Measurements from ENCODE around the gene NNAT.

Gene NNAT

DNA sequence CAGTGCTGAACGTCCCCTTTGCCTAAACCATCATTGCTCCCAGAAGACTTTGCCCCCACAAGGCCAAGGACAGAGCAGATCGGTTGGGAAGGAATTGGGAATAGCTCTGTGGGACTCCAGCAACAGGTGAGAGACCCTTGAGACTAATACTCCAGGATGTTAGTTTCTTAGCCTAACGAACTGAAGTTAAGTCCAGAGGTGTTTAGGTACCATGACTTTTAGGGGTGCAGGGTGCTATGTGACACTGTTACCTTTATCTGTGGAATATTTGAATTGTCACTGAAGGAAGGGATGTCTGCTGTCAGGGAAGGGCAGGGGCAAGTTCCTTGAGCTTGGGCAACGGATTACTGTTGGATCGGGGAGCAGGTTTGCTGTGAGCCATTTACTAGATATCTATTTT, 4.8 kb downstream of the NNAT start:
- TF ChIP-seq, protein P1, sequence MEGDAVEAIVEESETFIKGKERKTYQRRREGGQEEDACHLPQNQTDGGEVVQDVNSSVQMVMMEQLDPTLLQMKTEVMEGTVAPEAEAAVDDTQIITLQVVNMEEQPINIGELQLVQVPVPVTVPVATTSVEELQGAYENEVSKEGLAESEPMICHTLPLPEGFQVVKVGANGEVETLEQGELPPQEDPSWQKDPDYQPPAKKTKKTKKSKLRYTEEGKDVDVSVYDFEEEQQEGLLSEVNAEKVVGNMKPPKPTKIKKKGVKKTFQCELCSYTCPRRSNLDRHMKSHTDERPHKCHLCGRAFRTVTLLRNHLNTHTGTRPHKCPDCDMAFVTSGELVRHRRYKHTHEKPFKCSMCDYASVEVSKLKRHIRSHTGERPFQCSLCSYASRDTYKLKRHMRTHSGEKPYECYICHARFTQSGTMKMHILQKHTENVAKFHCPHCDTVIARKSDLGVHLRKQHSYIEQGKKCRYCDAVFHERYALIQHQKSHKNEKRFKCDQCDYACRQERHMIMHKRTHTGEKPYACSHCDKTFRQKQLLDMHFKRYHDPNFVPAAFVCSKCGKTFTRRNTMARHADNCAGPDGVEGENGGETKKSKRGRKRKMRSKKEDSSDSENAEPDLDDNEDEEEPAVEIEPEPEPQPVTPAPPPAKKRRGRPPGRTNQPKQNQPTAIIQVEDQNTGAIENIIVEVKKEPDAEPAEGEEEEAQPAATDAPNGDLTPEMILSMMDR (IDR thresholded peaks at IDR 0.05; ENCODE audit: low read depth, low read length): no peak
- no peak for DNase-seq (ENCODE audit: extremely low read depth, low read depth)

DNA sequence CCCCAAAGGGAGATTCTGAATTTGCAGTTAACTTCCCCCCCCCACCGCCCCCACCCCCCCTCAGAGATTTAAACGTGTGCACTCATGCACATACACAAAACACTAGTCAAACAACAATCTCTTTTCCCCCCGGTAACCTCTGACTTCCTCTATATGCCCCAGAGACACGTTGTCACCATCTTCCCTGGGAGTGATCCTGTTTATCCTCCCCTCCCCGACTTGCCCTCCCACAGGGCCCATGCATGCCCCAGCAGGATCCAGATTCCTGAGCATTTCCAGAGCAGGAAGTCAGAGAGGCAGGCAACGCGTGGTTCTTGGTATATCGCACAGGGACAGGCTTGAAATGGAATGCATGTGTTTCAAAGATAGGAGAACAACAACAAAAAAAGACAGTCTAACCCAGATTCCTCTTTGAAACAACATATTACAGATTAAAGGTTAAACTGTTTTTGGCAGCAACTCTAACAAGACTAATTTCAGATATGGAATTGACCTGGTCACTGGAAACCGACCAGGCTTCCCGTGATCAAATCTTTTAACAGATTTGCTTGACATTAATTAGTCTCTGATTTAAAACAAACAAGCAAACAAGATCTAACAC, 5.3 kb downstream of the NNAT start:
- TF ChIP-seq, protein P1 (IDR thresholded peaks at IDR 0.05; ENCODE audit: low read depth, low read length): no peak
- DNase-seq (ENCODE audit: extremely low read depth, low read depth): no peak

DNA sequence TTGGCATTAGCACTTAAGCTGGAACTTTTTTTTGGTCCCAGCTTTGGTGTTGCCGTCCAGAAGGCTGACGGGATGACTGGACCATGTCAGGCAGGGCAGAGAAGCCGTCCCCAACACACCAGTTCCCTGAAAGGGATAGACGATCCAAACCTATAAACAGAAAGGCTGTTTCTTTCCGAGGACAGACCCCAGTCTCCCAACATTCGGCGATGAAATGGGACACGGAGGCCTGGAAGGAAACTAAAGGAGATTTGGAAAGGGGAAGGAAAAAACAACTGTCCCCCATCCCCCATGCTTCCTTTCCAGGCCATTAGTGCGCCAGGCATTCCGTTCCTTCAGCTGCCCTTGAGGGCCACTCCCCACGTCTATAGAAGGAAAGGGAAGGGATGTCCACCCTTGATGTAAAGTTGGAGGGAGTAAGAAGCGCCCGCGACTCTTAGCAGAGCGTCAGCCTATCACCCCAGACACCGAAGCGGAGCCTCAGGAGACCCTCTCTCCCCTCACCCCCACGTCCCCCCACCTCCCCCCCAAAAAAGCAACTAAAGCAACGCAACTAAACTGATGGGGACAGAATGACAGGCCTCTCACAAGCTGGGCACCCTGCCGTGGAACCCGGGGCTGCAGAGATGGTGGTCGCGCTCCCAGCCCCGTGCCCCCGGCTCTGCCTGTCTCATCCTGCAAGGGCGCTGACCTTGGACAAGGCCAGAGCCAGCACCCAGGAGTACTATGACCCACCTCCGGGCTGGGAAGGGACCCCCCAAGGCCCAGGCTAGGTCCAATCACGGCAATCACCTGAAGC, 6.0 kb downstream of the NNAT start:
- no peak for DNase-seq (ENCODE audit: extremely low read depth, low read depth)
- TF ChIP-seq, protein P1 (IDR thresholded peaks at IDR 0.05; ENCODE audit: low read depth, low read length): no peak

DNA sequence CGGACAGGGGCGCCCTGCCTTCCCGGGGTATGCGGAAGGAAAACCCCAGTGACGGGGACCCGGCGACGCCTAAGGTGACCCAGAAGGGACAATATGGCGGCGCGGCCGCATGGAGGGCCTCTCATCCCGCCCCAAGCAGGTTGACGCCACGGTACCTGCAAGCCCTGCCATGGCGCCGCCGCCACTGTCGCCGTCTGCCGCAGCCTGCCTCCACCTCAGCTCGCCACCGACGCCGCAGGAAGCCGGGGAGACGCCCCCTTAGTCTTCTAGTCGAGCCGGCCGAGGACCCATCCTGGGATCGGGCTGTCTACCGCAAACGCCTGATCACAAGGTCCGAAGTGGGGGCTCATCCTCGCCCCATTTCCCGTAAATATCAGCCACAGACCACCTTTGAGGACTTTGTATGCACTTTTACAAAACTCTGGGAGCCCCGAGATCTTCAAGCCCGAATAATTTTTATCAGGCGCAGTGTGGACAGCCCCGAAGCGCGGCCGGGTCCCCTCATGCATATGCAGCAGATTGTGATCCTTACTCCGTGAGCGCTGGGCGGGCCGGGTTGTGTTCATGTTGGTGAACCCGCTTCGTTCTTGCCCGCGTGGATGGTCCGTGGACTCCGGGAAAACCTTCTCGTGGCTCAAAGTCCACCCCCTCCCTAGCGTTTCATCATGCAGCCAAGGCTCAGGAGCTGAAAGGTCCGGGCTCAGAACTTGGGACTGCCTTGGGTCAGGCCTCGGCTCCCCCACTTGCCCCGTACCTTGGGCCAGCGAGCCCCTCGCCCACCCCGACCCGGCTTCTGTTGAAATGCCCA, 6.8 kb downstream of the NNAT start, which contains the start of gene BLCAP:
Gene BLCAP, minus strand, starts transcription at position 239 of the 808 bp plus-strand sequence. CDS start 8,702 bp downstream, outside the sequence.
- TF ChIP-seq, protein P1 (IDR thresholded peaks at IDR 0.05; ENCODE audit: low read depth, low read length): no peak
- DNase-seq (ENCODE audit: extremely low read depth, low read depth): peak; percentile 60

DNA sequence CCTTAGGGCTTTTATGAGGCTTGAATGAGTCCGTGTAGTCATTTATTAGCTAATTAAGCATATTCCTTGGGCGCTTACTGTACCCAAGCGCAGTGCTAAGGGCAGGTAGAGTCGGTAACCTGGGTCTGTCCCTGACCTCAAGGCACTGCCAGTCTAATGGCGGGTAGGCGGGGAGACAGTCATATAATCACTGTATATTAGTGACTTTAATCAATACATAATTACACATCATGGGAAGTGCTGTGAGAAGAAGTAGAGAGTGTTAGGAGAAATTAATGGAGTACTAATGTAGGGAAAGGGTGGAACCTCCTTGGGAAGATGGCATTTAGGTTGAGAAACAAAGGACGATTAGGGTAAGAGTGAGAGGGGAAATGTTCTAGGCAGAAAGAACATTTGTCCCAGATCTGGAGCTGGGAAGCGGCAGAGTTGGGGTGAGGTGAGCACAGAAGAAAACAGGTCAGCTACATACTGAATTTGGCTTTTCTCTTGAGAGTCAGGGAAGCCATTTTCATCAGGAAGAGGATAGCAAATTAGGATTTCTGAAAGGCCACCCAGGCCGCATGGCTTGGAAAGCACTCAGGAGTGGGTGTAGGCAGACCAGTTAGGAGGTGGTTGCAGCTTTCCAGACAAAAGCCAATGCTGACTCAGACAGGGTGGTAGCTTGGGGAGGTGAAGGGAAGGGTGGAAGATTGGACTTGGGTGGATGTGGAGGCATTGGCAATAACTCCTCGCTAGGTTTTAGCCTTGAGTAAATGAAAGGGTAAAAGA, 7.6 kb downstream of the NNAT start:
- DNase-seq (ENCODE audit: extremely low read depth, low read depth): no peak
- TF ChIP-seq, protein P1 (IDR thresholded peaks at IDR 0.05; ENCODE audit: low read depth, low read length): no peak

DNA sequence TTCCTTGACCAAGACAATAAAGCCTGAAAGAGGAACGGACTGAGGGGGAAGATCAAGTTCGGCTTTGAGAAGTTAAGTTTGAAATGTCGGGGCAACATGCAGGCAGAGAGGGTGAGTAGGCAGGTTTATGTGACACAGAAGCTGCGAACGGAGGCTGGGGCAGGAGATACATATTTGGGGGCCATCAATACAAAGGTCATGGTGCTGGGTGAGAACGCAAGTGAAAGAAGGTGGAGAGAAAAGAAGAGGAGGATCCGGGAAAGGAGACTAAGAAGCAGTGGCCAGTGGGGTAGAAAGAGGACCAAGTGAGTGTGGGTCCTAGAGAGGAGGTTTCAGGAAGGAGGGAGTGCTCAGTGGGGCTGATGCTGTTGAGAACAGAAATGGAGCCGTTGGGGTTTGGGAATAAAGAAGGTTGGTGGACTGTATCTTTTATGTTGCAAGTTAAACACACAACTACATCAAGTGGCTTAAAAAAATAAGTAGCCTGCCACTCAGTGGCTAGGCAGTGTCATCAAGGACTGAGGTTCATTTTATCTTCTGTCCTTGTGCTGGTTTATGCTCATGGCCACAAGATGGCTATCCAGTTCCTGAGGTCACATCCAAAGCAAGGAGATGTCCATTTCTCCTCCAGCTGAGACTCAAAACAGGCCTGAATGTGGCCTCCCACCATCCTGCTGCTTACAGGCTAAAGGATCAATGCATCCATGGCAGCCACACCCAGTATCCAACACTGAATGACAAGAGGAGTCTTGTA, 8.3 kb downstream of the NNAT start:
- TF ChIP-seq, protein P1 (IDR thresholded peaks at IDR 0.05; ENCODE audit: low read depth, low read length): no peak

More for the DNA sequence above, 8.3 kb downstream of the NNAT start:
- no peak for DNase-seq (ENCODE audit: extremely low read depth, low read depth)
